NCI-H1092 treated with DMSO at 0.1 percent for 48 hours (cell line): ENCODE results near the gene PRAMEF13.
"Not testable (repeated sequence)": the region's sequence is repeated elsewhere in the genome, so short reads cannot be mapped to it uniquely, and the experiment has no call there.

Experiments used
- DNase-seq: peaks from one replicate; lab custom pipeline; 2025; lab: John Stamatoyannopoulos, UW

The PRAMEF13 gene

GRCh38 chr1:13165531-13165930 is 35.7 kb downstream of the PRAMEF13 start, which contains the start of gene HNRNPCL4:
HNRNPCL4 (minus strand) TSS chr1:13165631; CDS start chr1:13165467, 164 bp downstream.
- DNase-seq: not testable (repeated sequence)

- DNase-seq: not testable (repeated sequence)
Measured at GRCh38 chr1:13155909-13156308, 45.3 kb downstream of the PRAMEF13 start, which contains the start of gene PRAMEF26. PRAMEF26 (minus strand) TSS chr1:13156009; CDS start chr1:13153095, 2,914 bp downstream.
